Skeletal muscle cell (primary cell): ENCODE data around the gene ZNF746.

ENCODE experiments used
- DNase-seq: peaks from one replicate; pipeline ENCODE4 v3.0.0-alpha.2; 2010; ENCODE audit warnings: low read depth
- H3K4me3 ChIP-seq: 2 replicates; pipeline ENCODE4 v1.5.1; 2011; ENCODE audit warnings: low read depth, mild to moderate bottlenecking, control low read depth, low read length, moderate library complexity

Gene ZNF746

DNA sequence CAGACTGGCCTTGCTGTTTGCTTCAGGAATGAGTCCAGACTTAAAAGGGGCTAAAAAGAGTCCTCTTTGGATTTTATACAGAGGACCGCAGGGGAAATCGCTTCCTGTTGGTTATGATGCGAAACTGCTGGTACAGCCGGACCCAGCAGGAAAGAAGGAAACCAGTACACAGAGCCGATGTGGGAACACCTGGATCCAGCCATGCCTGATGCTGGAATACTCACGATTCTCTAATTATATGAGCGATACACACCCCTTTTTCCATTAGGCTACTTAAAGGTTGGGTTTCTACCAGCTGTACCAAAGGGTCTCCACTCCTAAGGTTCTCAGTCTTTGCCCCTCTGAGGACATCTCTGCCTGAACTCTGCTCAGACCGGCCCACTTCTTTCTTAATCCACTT lies 64.5 kb downstream of the ZNF746 start:
- no peak overlapping the region for H3K4me3 ChIP-seq
- DNase-seq: no peak

DNA sequence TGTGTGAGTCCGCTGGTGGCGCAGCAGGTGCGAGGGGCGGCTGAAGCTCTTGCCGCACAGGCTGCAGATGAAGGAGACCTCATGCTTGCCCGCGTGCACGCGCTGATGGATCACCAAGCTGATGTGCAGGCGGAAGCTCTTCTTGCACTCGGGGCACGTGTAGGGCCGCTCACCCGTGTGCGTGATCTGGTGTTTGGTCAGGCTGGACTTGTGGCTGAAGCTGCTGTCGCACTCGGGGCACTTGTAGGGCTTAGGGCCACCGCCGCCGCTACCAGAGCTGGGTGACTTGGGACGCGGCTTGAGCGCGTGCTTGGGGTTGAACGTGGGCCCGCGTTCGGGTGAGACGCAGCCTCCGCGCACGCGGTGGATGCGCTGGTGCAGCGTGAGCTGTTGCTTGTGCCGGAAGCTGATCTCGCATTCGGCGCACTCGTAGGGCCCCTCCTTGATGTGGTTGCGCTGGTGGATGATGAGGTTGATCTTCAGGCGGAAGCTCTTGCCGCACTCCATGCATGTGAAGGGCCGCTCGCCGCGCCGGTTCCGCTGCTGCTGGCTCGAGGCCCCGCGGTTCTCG lies 65.4 kb downstream of the ZNF746 start:
- no peak for DNase-seq

DNA sequence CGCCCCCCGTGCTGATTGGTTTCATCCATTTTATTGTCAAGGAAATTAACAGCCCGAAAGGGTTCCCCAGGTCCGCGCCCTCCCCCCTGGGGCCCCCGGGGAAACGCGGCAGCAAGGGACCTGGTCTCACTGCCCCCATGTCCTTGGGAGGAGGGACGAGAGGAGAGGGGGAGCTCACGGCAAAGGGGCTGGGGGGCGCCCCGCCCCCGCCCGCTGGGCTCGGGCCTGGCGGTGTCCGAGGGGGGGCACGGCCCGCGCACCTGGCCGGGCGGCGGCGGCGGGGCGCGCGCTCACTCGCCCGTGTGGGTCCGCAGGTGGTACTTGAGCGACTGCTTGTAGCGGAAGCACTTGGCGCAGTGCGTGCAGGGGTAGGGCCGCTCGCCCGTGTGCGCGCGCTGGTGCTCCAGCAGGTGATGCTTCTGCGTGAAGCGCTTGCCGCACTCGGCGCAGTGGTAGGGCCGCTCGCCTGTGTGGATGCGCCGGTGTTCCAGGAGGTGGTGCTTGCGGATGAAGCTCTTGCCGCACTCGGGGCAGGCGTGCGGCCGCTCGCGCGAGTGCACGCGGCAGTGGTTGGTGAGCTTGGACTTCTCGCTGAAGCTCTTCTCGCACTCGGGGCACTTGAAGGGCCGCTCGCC lies 66.0 kb downstream of the ZNF746 start:
- DNase-seq: no peak

More for the DNA sequence above, 65.4 kb downstream of the ZNF746 start:
- H3K4me3 ChIP-seq: no peak overlapping the region

DNA sequence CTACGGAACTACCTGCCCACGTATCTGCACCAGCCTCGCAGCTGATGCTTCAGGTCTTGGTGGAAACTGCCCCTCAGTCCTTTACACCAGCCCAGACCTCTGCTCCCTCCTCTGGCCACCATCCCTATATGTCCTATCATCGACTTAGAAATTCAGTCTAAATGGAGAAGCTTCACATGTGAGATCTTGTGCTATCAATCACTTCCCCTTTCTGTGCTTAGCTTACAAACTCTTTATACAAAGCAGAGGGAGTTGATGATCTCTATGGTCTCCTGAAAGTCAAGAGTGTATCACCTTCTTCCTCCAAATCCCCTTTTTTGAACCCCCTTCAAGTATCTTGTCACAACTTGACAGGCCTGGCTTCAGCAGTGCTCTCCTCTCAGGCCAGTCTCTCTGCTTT lies 67.4 kb downstream of the ZNF746 start:
- no peak for DNase-seq
- no peak overlapping the region for H3K4me3 ChIP-seq

More for the DNA sequence above, 66.0 kb downstream of the ZNF746 start:
- no peak overlapping the region for H3K4me3 ChIP-seq

DNA sequence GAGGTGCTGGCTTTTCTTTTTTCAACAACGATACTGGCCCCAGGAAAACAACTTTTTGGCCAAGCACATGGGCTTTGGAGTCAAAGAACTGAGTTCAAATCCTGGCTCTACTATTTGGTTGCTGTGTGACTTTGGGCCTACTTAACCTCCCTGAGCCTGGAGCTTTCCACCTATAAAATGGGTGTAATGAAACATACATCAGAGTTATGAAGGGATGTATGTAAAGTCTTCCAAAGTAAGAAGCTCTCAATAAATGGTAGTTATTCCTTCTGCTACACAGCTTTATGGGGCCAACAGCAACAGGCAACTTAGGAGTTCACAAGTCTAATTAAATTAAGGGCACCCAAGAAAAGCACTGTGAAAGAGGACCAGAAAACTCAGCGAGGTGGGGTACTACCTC lies 69.7 kb downstream of the ZNF746 start:
- DNase-seq: no peak
- no peak overlapping the region for H3K4me3 ChIP-seq

DNA sequence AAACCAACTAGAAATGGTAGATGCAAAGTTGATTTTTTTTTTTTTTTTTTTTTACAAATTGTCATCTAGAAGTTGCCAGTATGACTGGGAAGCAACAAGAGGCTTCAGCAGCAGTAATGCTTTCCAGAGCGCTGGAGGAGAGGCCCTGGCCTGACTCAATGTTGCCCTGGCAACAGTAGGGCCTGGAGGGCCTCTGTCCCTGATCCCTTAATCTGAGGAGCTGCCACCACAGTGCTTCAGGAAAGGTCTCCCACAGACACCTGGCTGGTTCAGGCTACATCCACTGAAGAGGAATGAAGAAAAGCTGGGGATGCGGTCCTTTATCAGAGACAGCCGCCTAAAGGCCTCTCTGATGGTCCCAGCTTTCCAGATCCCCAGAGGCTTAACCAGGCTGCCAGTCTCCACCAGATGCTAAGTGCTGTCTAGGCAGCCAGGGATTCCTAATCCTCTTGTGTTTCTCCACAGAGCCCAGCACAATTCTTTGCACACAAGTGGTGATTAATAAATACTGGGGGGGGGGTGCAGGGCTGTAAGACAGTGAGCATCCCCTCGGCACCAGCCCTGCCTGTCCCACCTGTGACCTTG lies 70.4 kb downstream of the ZNF746 start:
- H3K4me3 ChIP-seq: no peak overlapping the region
- DNase-seq: no peak

DNA sequence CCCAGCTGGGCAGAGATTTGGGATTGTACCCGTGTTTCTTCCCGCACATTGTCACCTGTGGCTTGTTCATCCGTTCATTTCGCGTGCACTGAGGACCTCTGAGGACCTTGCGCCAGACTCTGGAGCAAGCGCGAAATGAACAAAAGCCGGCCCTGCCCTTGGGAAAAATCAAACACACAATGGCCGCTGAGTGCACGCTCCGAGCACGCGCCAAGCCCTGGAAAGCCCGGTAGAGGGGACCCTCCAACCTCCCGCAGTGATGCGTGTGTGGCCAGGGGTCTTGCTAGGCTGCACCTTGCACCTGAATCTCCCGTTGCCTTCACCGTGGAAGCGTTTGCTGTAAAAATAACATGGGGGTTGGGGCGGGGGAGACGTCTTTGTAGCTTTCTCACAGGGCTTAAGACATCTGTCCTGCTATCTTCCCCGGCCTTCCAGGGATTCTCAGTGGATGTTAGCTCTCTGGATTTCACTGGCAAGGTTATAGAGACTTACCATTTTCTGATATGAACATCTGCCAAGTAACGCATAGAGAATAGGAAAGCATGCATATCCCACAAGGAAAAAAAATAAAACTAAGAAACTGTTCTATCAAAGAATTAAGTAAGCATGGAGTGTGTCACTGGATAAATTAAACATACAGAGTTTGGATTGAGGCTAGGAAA lies 74.0 kb downstream of the ZNF746 start:
- DNase-seq: no peak
- H3K4me3 ChIP-seq: peak overlapping the region; percentile 8

DNA sequence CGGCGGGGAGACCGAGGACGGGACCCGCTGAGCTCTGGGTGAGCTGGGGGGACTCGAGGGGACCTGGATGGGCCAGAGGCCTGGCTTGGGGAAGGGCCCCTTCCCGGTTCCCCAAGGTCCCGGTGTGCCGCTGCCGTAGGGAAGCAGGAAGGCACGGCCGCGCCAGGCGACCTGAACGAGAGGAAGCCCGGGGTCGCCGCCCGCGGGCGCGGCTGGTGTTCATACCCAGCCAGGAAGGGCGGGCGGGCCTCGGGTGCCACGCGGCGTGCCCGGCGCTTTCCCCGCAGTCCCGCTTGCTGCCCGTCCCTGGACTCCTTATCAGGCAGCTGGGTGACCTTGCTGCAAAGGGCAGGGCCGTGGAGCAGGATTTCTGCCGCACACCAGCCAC lies 74.7 kb downstream of the ZNF746 start:
- H3K4me3 ChIP-seq: peak overlapping the region; percentile 29
- no peak for DNase-seq
